Coronary artery (tissue), 2 donors: Measurements from ENCODE around the gene ADAMTS2.

Experiments used
- DNase-seq: peaks from one replicate; pipeline ENCODE4 v3.0.0-alpha.2; 2017; ENCODE audit warnings: low spot score
- H3K27ac ChIP-seq, 2 donors: fragments of 200-600 bp; sonication (generic); one replicate each; pipeline ENCODE4 v1.5.1; 2016 to 2019
- H3K4me3 ChIP-seq: fragments of 200-600 bp; sonication (generic); 2 replicates; pipeline ENCODE4 v1.5.1; 2016; ENCODE audit warnings: mild to moderate bottlenecking, moderate library complexity
- CTCF ChIP-seq: fragments of 200-600 bp; sonication (generic); IDR thresholded peaks from one replicate; pipeline ENCODE4 v1.5.1; 2019; ENCODE audit warnings: antibody characterized with exemption

Gene ADAMTS2

GRCh38 chr5:179375831-179376365, 30.6 kb upstream of the ADAMTS2 start:
- no peak for TF ChIP-seq CTCF
- peak; percentile 31 for DNase-seq
- H3K27ac ChIP-seq, result no peak overlapping the region
- H3K4me3 ChIP-seq, result no peak overlapping the region

GRCh38 chr5:179375236-179375685, 30.0 kb upstream of the ADAMTS2 start:
- DNase-seq, result no peak
- Histone ChIP-seq H3K4me3 (no peak overlapping the region), H3K27ac (no peak overlapping the region)
- no peak for TF ChIP-seq CTCF

GRCh38 chr5:179374506-179375235, 29.4 kb upstream of the ADAMTS2 start:
- no peak for TF ChIP-seq CTCF
- DNase-seq, result peak; percentile 64
- no peak overlapping the region for H3K27ac ChIP-seq
- H3K4me3 ChIP-seq, result no peak overlapping the region

GRCh38 chr5:179373961-179374505, 28.8 kb upstream of the ADAMTS2 start:
- peak; percentile 62 for DNase-seq
- no peak for TF ChIP-seq CTCF

GRCh38 chr5:179373101-179373934, 28.1 kb upstream of the ADAMTS2 start:
- DNase-seq, result peak; percentile 46
- H3K4me3 ChIP-seq, result no peak overlapping the region
- no peak for TF ChIP-seq CTCF
- H3K27ac ChIP-seq, result no peak overlapping the region

More at GRCh38 chr5:179373961-179374505, 28.8 kb upstream of the ADAMTS2 start:
- Histone ChIP-seq H3K4me3 (no peak overlapping the region), H3K27ac (no peak overlapping the region)

- DNase-seq, result peak; percentile 69
- no peak overlapping the region for H3K27ac ChIP-seq
- H3K4me3 ChIP-seq, result no peak overlapping the region
- no peak for TF ChIP-seq CTCF
Observed at GRCh38 chr5:179371681-179372680, 26.7 kb upstream of the ADAMTS2 start.
